Measurements from ENCODE around the gene FBRSL1. TPM values are rescaled to one million over a fixed set of nuclear protein-coding genes. Genes with fewer than 3 reads are reported as not detected.

The FBRSL1 gene
- total RNA-seq, 3 donors from 2014 or later: 3.5 to 9.8 (median 7.2) TPM

- no peak overlapping the region for H3K27ac ChIP-seq
- no peaks in the 10 kb centered on the region for H3K36me3 ChIP-seq
- no peaks in the 10 kb centered on the region for H3K4me1 ChIP-seq
- no peaks in the 10 kb centered on the region for H3K9me3 ChIP-seq
- no peak for TF ChIP-seq POLR2AphosphoS5 (IDR thresholded peaks at IDR 0.05)
- TF ChIP-seq POLR2A (IDR thresholded peaks at IDR 0.05): no peak
- TF ChIP-seq, protein P1, sequence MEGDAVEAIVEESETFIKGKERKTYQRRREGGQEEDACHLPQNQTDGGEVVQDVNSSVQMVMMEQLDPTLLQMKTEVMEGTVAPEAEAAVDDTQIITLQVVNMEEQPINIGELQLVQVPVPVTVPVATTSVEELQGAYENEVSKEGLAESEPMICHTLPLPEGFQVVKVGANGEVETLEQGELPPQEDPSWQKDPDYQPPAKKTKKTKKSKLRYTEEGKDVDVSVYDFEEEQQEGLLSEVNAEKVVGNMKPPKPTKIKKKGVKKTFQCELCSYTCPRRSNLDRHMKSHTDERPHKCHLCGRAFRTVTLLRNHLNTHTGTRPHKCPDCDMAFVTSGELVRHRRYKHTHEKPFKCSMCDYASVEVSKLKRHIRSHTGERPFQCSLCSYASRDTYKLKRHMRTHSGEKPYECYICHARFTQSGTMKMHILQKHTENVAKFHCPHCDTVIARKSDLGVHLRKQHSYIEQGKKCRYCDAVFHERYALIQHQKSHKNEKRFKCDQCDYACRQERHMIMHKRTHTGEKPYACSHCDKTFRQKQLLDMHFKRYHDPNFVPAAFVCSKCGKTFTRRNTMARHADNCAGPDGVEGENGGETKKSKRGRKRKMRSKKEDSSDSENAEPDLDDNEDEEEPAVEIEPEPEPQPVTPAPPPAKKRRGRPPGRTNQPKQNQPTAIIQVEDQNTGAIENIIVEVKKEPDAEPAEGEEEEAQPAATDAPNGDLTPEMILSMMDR (IDR thresholded peaks at IDR 0.05): no peak
- intact Hi-C loops (cut with DNase I; ENCODE audit: low total_unique reads): no loop called here
- no peaks in the 10 kb centered on the region for H3K27me3 ChIP-seq
- H3K4me3 ChIP-seq: no peak overlapping the region
- DNase-seq (ENCODE audit: low spot score in 2 of 2): no peak
Observed at GRCh38 chr12:132545164-132545953, 55.4 kb downstream of the FBRSL1 start.

GRCh38 chr12:132545955-132546354 lies 56.0 kb downstream of the FBRSL1 start:
- Histone ChIP-seq H3K27ac (no peak overlapping the region), H3K9me3 (no peaks in the 10 kb centered on the region), H3K27me3 (no peaks in the 10 kb centered on the region), H3K36me3 (no peaks in the 10 kb centered on the region), H3K4me3 (no peak overlapping the region), H3K4me1 (no peaks in the 10 kb centered on the region)
- TF ChIP-seq POLR2AphosphoS5 (IDR thresholded peaks at IDR 0.05) (no peak), POLR2A (IDR thresholded peaks at IDR 0.05) (no peak)
- TF ChIP-seq, protein P1 (IDR thresholded peaks at IDR 0.05): no peak
- intact Hi-C loops (cut with DNase I; ENCODE audit: low total_unique reads): no loop called here
- DNase-seq (ENCODE audit: low spot score in 2 of 2): no peak

DNA sequence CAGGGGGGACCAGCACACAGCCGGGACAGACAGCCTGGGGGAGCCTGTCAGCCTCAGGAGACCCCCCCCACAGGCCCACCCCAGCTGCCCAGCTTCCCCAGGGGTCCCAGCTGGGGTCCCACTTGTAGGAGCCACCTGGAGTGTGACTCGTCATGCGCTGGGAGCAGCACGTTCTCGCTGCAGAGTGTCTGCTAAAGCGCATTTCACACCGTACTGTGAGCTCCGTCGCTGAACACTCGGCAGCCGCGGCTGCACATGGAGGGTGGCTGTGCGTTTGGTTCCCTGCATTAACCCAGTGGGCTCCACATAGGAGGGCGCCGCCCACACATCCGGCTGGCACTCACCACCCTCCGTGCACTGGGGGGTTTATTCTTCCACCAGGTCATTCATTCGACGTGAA lies 56.7 kb downstream of the FBRSL1 start:
- no peak for DNase-seq (ENCODE audit: low spot score in 2 of 2)
- H3K36me3 ChIP-seq: no peaks in the 10 kb centered on the region
- H3K27me3 ChIP-seq: no peaks in the 10 kb centered on the region
- no peaks in the 10 kb centered on the region for H3K4me1 ChIP-seq
- TF ChIP-seq, protein P1 (IDR thresholded peaks at IDR 0.05): no peak
- no peak for TF ChIP-seq POLR2A (IDR thresholded peaks at IDR 0.05)
- TF ChIP-seq POLR2AphosphoS5 (IDR thresholded peaks at IDR 0.05): no peak
- H3K9me3 ChIP-seq: no peaks in the 10 kb centered on the region
- no peak overlapping the region for H3K27ac ChIP-seq
- H3K4me3 ChIP-seq: no peak overlapping the region
- intact Hi-C loops (cut with DNase I; ENCODE audit: low total_unique reads): no loop called here

GRCh38 chr12:132547205-132547740 lies 57.3 kb downstream of the FBRSL1 start:
- TF ChIP-seq, protein P1 (IDR thresholded peaks at IDR 0.05): no peak
- TF ChIP-seq POLR2AphosphoS5 (IDR thresholded peaks at IDR 0.05) (no peak), POLR2A (IDR thresholded peaks at IDR 0.05) (no peak)
- no peaks in the 10 kb centered on the region for H3K36me3 ChIP-seq

GRCh38 chr12:132548430-132549058 lies 58.6 kb downstream of the FBRSL1 start:
- Histone ChIP-seq H3K36me3 (no peaks in the 10 kb centered on the region), H3K27ac (no peak overlapping the region), H3K27me3 (no peaks in the 10 kb centered on the region), H3K4me3 (no peak overlapping the region), H3K9me3 (no peaks in the 10 kb centered on the region), H3K4me1 (no peaks in the 10 kb centered on the region)
- TF ChIP-seq, protein P1 (IDR thresholded peaks at IDR 0.05): no peak
- TF ChIP-seq POLR2A (IDR thresholded peaks at IDR 0.05): no peak
- TF ChIP-seq POLR2AphosphoS5 (IDR thresholded peaks at IDR 0.05): no peak
- intact Hi-C loops (cut with DNase I; ENCODE audit: low total_unique reads): no loop called here
- no peak for DNase-seq (ENCODE audit: low spot score in 2 of 2)

More at GRCh38 chr12:132547205-132547740, 57.3 kb downstream of the FBRSL1 start:
- Histone ChIP-seq H3K27me3 (no peaks in the 10 kb centered on the region), H3K27ac (no peak overlapping the region), H3K9me3 (no peaks in the 10 kb centered on the region), H3K4me1 (no peaks in the 10 kb centered on the region), H3K4me3 (no peak overlapping the region)
- no peak for DNase-seq (ENCODE audit: low spot score in 2 of 2)
- intact Hi-C loops (cut with DNase I; ENCODE audit: low total_unique reads): no loop called here

Measured in breast epithelium (tissue), 4 donors.